Measurements from ENCODE around the gene RNF123.

The RNF123 gene

GRCh38 chr3:49689046-49689907 is at the start of gene RNF123, which contains the start of gene MST1:
Gene RNF123, plus strand, starts transcription at chr3:49689557. Its CDS starts 1,609 bp downstream, at chr3:49691166.
Gene MST1, minus strand, starts transcription at chr3:49689474. Its CDS starts 783 bp downstream, at chr3:49688691.
- peak; percentile 95 for DNase-seq

GRCh38 chr3:49641292-49641691 is 48.1 kb upstream of the RNF123 start:
- no peak for DNase-seq

- no peak for DNase-seq
These were observed 47.2 kb upstream of the RNF123 start for GRCh38 chr3:49641921-49642707.

DNA sequence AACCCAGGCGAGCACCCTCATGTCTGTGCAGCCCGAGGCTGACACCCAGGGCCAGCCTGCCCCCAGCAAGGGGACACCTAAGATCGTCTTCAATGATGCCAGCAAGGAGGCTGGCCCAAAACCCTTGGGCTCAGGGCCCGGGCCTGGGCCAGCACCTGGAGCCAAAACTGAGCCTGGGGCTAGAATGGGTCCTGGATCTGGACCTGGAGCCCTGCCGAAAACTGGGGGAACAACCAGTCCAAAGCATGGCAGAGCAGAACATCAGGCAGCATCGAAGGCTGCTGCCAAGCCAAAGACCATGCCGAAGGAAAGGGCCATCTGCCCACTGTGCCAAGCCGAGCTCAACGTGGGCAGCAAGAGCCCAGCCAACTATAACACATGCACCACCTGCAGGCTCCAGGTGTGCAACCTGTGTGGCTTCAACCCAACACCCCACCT is 46.6 kb upstream of the RNF123 start:
- DNase-seq, result no peak

- DNase-seq, result no peak
These were observed 44.7 kb upstream of the RNF123 start for GRCh38 chr3:49644684-49645083.

- DNase-seq, result no peak
These were observed 43.1 kb upstream of the RNF123 start for GRCh38 chr3:49646236-49646635.

- no peak for DNase-seq
These were observed 41.6 kb upstream of the RNF123 start for GRCh38 chr3:49647741-49648140.

- DNase-seq, result no peak
These were observed 40.9 kb upstream of the RNF123 start for GRCh38 chr3:49648354-49649019.

GRCh38 chr3:49649576-49649975 is 39.8 kb upstream of the RNF123 start:
- no peak for DNase-seq

GRCh38 chr3:49650177-49650576 is 39.2 kb upstream of the RNF123 start:
- DNase-seq, result no peak

DNA sequence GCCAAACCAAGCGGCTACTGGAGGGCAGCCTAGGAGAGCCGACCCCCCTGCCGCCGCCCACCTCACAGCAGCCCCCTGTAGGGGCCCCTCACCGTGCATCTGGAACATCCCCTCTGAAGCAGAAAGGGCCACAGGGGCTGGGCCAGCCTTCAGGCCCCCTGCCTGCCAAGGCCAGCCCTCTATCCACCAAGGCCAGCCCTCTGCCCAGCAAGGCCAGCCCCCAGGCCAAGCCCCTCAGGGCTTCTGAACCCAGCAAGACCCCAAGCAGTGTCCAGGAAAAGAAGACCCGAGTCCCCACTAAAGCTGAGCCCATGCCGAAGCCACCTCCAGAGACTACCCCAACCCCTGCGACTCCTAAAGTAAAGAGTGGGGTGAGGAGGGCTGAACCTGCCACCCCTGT is 38.7 kb upstream of the RNF123 start:
- no peak for DNase-seq

DNA sequence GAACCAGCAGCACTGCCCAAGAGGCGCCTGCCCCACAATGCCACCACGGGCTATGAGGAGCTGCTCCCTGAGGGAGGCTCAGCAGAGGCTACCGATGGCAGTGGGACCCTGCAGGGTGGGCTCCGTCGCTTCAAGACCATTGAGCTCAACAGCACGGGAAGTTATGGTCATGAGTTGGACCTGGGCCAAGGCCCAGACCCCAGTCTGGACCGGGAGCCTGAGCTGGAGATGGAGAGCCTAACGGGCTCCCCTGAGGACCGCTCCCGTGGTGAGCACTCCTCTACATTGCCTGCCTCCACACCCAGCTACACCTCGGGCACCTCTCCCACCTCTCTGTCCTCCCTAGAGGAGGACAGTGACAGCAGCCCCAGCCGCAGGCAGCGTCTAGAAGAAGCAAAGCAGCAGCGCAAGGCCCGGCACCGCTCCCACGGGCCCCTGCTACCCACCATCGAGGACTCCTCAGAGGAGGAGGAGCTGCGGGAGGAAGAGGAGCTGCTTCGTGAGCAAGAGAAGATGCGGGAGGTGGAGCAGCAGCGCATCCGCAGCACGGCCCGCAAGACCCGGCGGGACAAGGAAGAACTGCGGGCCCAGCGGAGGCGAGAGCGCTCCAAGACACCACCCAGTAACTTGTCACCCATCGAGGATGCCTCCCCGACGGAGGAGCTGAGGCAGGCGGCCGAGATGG is 37.0 kb upstream of the RNF123 start:
- DNase-seq, result no peak

DNA sequence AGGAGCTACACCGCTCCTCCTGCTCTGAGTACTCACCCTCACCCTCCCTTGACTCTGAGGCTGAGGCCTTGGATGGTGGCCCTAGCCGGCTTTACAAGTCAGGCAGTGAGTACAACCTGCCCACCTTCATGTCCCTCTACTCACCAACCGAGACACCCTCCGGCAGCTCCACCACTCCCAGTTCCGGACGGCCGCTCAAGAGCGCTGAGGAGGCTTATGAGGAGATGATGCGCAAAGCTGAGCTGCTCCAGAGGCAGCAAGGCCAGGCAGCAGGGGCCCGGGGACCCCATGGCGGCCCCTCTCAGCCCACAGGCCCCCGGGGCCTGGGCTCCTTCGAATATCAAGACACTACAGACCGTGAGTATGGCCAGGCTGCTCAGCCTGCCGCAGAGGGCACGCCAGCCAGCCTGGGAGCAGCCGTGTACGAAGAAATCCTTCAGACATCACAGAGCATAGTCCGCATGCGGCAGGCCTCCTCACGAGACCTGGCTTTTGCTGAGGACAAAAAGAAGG is 36.4 kb upstream of the RNF123 start:
- DNase-seq, result no peak

GRCh38 chr3:49653621-49654020 is 35.7 kb upstream of the RNF123 start:
- no peak for DNase-seq

DNA sequence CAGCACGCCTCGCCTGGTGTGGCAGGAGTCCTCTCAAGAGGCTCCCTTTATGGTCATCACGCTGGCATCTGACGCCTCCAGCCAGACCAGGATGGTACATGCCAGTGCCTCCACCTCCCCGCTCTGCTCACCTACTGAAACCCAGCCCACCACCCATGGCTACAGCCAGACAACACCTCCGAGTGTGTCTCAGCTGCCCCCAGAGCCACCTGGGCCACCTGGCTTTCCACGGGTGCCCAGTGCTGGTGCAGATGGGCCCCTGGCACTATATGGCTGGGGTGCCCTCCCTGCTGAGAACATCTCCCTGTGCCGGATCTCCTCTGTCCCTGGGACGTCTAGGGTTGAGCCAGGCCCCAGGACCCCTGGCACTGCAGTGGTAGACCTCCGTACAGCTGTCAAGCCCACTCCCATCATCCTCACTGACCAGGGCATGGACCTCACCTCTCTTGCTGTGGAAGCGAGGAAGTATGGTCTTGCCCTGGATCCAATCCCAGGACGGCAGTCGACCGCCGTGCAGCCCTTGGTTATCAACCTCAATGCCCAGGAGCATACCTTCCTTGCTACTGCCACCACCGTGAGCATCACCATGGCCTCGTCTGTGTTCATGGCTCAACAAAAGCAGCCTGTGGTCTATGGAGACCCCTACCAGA is 35.1 kb upstream of the RNF123 start:
- DNase-seq, result no peak

- no peak for DNase-seq
These were observed 34.3 kb upstream of the RNF123 start for GRCh38 chr3:49654955-49655556.

- no peak for DNase-seq
These were observed 33.5 kb upstream of the RNF123 start for GRCh38 chr3:49655731-49656285.

GRCh38 chr3:49656541-49657112 is 32.7 kb upstream of the RNF123 start:
- DNase-seq, result no peak

DNA sequence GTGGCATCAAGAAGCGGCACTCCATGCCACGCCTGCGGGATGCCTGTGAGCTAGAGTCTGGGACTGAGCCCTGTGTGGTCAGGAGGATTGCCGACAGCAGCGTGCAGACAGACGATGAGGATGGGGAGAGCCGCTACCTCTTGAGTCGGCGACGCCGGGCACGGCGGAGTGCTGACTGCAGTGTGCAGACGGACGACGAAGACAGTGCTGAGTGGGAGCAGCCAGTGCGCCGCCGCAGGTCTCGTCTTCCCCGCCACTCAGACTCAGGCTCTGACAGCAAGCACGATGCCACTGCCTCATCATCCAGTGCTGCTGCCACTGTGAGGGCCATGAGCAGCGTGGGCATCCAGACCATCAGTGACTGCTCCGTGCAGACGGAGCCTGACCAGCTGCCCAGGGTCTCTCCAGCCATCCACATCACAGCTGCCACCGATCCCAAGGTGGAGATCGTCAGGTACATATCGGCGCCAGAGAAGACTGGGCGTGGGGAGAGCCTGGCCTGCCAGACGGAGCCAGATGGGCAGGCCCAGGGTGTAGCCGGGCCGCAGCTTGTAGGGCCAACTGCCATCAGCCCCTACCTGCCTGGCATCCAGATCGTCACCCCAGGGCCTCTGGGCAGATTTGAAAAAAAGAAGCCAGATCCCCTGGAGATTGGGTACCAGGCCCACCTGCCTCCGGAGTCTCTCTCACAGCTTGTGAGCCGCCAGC is 32.0 kb upstream of the RNF123 start:
- DNase-seq, result no peak

- no peak for DNase-seq
These were observed 30.6 kb upstream of the RNF123 start for GRCh38 chr3:49658711-49659110.

Data from activated T-cell treated with anti-CD3 and anti-CD28 coated beads, Interleukin-2, amount 50 U/mL, for 1 hour (primary cell).